HCT116 (cell line): Measurements from ENCODE around the gene MTMR10. TPM values are rescaled to one million over a fixed set of nuclear protein-coding genes. Genes with fewer than 3 reads are reported as not detected.

Experiments
- ATAC-seq: fragments of 200-7000 bp; cut with Tn5 transposase; 2 replicates; pipeline ENCODE4 v1.9.1; 2020; ENCODE audit warnings: mild to moderate bottlenecking, moderate library complexity
- BruUV-seq: library from RNA; stranded (reverse); fragments of 400-500 nt; replicated peaks from 2 replicates; lab custom pipeline; 2021; lab: Mats Ljungman, UMichigan
- CTCF ChIA-PET: fragments of 300-600 bp; sonication (Branson Sonifier 250); formaldehyde crosslinking; loops from one replicate; lab custom pipeline; 2021; ENCODE audit warnings: antibody characterized with exemption; lab: Charles Lee
- POLR2A ChIA-PET: fragments of 300-600, 350-600 bp; sonication (Branson Sonifier 250); formaldehyde crosslinking; loops from one replicate; lab custom pipeline; 2021; ENCODE audit warnings: antibody characterized with exemption; lab: Charles Lee
- RAD21 ChIA-PET, 2 experiments: fragments of 300-600 bp; sonication (Branson Sonifier 250); formaldehyde crosslinking; loops; one replicate each; lab custom pipeline; 2023; ENCODE audit warnings: low total read pairs in 2 of 2; ENCODE audit not compliant: uncharacterized antibody in 2 of 2, unreplicated experiment in 2 of 2, low non-redundant PET in 1 of 2; lab: Charles Lee
- DNase-seq: peaks from one replicate; pipeline ENCODE4 v3.0.0-alpha.2; 2010; ENCODE audit warnings: low read depth, low spot score
- H2AFZ ChIP-seq: fragments of 200-600 bp; shearing (Covaris generic), sonication (generic); 2 replicates; pipeline ENCODE4 v1.6.1; 2017; ENCODE audit warnings: low read depth, mixed run types, mixed read lengths, antibody characterized with exemption, low read length; ENCODE audit not compliant: poor library complexity, severe bottlenecking
- H3K27ac ChIP-seq: 2 replicates; pipeline ENCODE4 v1.5.1; 2012; ENCODE audit warnings: low read depth, low read length
- H3K27me3 ChIP-seq: fragments of 200-600 bp; sonication (generic); 2 replicates; pipeline ENCODE4 v1.6.1; 2016; ENCODE audit warnings: mixed run types, low read length, mixed read lengths; ENCODE audit not compliant: insufficient read depth
- H3K36me3 ChIP-seq, 2 experiments: fragments of 200-500 bp in 1 of 2; fragments of 200-600 bp in 1 of 2; sonication (Bioruptor generic) in 1 of 2; sonication (generic) in 1 of 2; 2 replicates each; pipeline versions ENCODE4 v1.5.1 to v1.6.1; 2014 to 2016; ENCODE audit warnings: low read length in 2 of 2, inconsistent platforms in 1 of 2, mixed read lengths in 1 of 2, mixed run types in 1 of 2; ENCODE audit not compliant: insufficient read depth in 2 of 2, control insufficient read depth in 1 of 2
- H3K4me1 ChIP-seq, 2 experiments: fragments of 200-600 bp in 1 of 2; sonication (generic) in 1 of 2; 2 replicates each; pipeline versions ENCODE4 v1.5.1 to v1.6.1; 2012 to 2017; ENCODE audit warnings: low read length in 2 of 2, inconsistent platforms in 1 of 2, mild to moderate bottlenecking in 1 of 2, mixed read lengths in 1 of 2, mixed run types in 1 of 2, moderate library complexity in 1 of 2; ENCODE audit not compliant: insufficient read depth in 2 of 2, control insufficient read depth in 1 of 2
- H3K4me2 ChIP-seq: fragments of 200-600 bp; sonication (generic); 2 replicates; pipeline ENCODE4 v1.6.1; 2017; ENCODE audit warnings: mixed run types, low read length, mixed read lengths
- H3K4me3 ChIP-seq, 2 experiments: fragments of 200-600 bp in 1 of 2; sonication (generic) in 1 of 2; replicated peaks in 1 of 2; 2 replicates each; pipeline ENCODE4 v1.5.1; 2011 to 2016; ENCODE audit warnings: low read length in 2 of 2, control low read depth in 1 of 2, low read depth in 1 of 2, mild to moderate bottlenecking in 1 of 2, mixed read lengths in 1 of 2, mixed run types in 1 of 2
- H3K79me2 ChIP-seq: fragments of 200-600 bp; sonication (generic); 2 replicates; pipeline ENCODE4 v1.6.1; 2017; ENCODE audit warnings: mild to moderate bottlenecking, mixed run types, low read length, moderate library complexity, mixed read lengths; ENCODE audit not compliant: insufficient read depth
- H3K9ac ChIP-seq: fragments of 200-600 bp; sonication (generic); 2 replicates; pipeline ENCODE4 v1.6.1; 2016; ENCODE audit warnings: low read length, mixed read lengths
- H3K9me2 ChIP-seq: fragments of 200-600 bp; sonication (generic), shearing (Covaris generic); 2 replicates; pipeline ENCODE4 v1.6.1; 2017; ENCODE audit warnings: mixed run types, mild to moderate bottlenecking, moderate library complexity; ENCODE audit not compliant: insufficient read depth
- H3K9me3 ChIP-seq, 2 experiments: fragments of 200-500 bp in 1 of 2; fragments of 200-600 bp in 1 of 2; sonication (Bioruptor generic) in 1 of 2; sonication (generic) in 1 of 2; 2 replicates each; pipeline ENCODE4 v1.6.1; 2014 to 2017; ENCODE audit warnings: low read length in 2 of 2, mixed read lengths in 2 of 2, inconsistent platforms in 1 of 2, low read depth in 1 of 2, mild to moderate bottlenecking in 1 of 2, mixed run types in 1 of 2, moderate library complexity in 1 of 2; ENCODE audit not compliant: control insufficient read depth in 1 of 2, insufficient read depth in 1 of 2
- H4K20me1 ChIP-seq: fragments of 200-600 bp; sonication (generic), shearing (Covaris generic); 2 replicates; pipeline ENCODE4 v1.6.1; 2017; ENCODE audit warnings: mixed run types, mild to moderate bottlenecking, moderate library complexity; ENCODE audit not compliant: insufficient read depth
- CTCF ChIP-seq, 3 experiments: fragments of 200-600 bp in 1 of 3; sonication (generic) in 1 of 3; IDR thresholded peaks in 2 of 3; conservative IDR thresholded peaks in 1 of 3; 2 replicates each; pipeline ENCODE4 v1.5.1; 2012 to 2017; ENCODE audit warnings: low read depth in 2 of 3, low read length in 2 of 3, antibody characterized with exemption in 1 of 3, borderline replicate concordance in 1 of 3, control low read depth in 1 of 3, mild to moderate bottlenecking in 1 of 3, mixed read lengths in 1 of 3, mixed run types in 1 of 3, moderate library complexity in 1 of 3; ENCODE audit not compliant: insufficient read depth in 1 of 3
- FOSL1 ChIP-seq: IDR thresholded peaks from 2 replicates; pipeline ENCODE4 v1.6.1; 2012; ENCODE audit warnings: low read depth
- POLR2AphosphoS5 ChIP-seq: IDR thresholded peaks from 2 replicates; pipeline ENCODE4 v1.6.1; 2011; ENCODE audit warnings: mild to moderate bottlenecking, low read depth, low read length, moderate library complexity
- TCF7L2 ChIP-seq: IDR thresholded peaks from 2 replicates; pipeline ENCODE4 v1.7.0; 2011; ENCODE audit warnings: borderline replicate concordance, inconsistent platforms; ENCODE audit not compliant: insufficient read depth, insufficient read length; ENCODE audit errors: extremely low read depth
- ZBTB33 ChIP-seq: IDR thresholded peaks from 2 replicates; pipeline ENCODE4 v1.6.1; 2011; ENCODE audit warnings: mild to moderate bottlenecking, low read length, moderate library complexity; ENCODE audit not compliant: insufficient replicate concordance; ENCODE audit errors: extremely low read depth
- intact Hi-C: fragments of 100-400 bp; cut with micrococcal nuclease; formaldehyde crosslinking; loops from 2 replicates; pipeline ENCODE4 v1.10.0; 2022
- total RNA-seq: library from RNA; stranded (reverse); gene quantifications from one replicate; pipeline ENCODE4 v1.2.1, GENCODE V29; 2021; ENCODE audit not compliant: unreplicated experiment

The MTMR10 gene
- total RNA-seq, 1 experiment from 2014 or later, result 13.4 TPM

- TF ChIP-seq CTCF (IDR thresholded peaks at IDR 0.05 in 2 of 3, conservative IDR thresholded peaks at IDR 0.05 in 1 of 3; ENCODE audit: borderline replicate concordance in 1 of 3, insufficient read depth in 1 of 3, low read depth in 2 of 3, low read length in 2 of 3) (no peak), FOSL1 (no peak)
These were observed 28.8 kb downstream of the MTMR10 start (continued) for GRCh38 chr15:30962659-30963058.

- CTCF ChIA-PET, result no interaction called here
- Histone ChIP-seq H4K20me1 (no peaks in the 10 kb centered on the region), H3K4me3 (no peak overlapping the region), H3K9me3 (no peaks in the 10 kb centered on the region), H3K36me3 (peaks cover 0 to 9% of the 10 kb centered on the region in 2 experiments; a peak in 2 of 4 replicates), H3K27me3 (no peaks in the 10 kb centered on the region), H3K9me2 (no peaks in the 10 kb centered on the region), H3K27ac (no peak overlapping the region), H3K9ac (no peak overlapping the region)
- intact Hi-C loops, result no loop called here
- DNase-seq (no peak), ATAC-seq (no peak)
- TF ChIP-seq TCF7L2 (no peak), POLR2AphosphoS5 (no peak), CTCF (IDR thresholded peaks at IDR 0.05 in 2 of 3, conservative IDR thresholded peaks at IDR 0.05 in 1 of 3; ENCODE audit: borderline replicate concordance in 1 of 3, insufficient read depth in 1 of 3, low read depth in 2 of 3, low read length in 2 of 3) (no peak), FOSL1 (no peak), ZBTB33 (no peak)
- TF ChIP-seq, all 23 proteins: peak for 0
- no peak overlapping the region for H3K4me2 ChIP-seq
- ChIA-PET POLR2A (no interaction called here), RAD21 (no interaction called here)
- BruUV-seq, result no TSS peak
- no peaks in the 10 kb centered on the region for H3K4me1 ChIP-seq
- H3K79me2 ChIP-seq, result no peaks in the 10 kb centered on the region
- H2AFZ ChIP-seq, result no peak overlapping the region
These were observed 29.3 kb downstream of the MTMR10 start for GRCh38 chr15:30962079-30962478.
